ENCODE results near the gene EPN1.

DNA sequence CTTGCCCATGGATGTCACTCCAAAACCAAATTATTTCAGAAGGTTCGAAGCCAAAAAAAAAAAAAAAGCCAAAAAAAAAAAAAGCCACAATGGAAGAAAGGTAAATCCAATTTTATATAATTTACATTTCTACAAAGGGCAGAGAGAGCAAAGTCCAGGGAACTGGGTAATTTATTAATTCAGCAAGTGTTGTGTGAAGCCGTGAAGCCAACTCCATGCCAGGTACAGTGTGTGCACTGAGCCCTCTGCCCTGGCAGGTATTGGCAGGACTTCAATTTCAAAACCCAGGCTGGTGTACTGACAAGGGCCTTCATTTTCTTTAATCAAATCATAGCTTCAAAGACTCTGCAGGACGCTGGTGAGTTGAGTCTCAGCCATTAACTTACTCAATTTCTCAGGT, 78.4 kb downstream of the EPN1 start:
- TF ChIP-seq, protein P1, sequence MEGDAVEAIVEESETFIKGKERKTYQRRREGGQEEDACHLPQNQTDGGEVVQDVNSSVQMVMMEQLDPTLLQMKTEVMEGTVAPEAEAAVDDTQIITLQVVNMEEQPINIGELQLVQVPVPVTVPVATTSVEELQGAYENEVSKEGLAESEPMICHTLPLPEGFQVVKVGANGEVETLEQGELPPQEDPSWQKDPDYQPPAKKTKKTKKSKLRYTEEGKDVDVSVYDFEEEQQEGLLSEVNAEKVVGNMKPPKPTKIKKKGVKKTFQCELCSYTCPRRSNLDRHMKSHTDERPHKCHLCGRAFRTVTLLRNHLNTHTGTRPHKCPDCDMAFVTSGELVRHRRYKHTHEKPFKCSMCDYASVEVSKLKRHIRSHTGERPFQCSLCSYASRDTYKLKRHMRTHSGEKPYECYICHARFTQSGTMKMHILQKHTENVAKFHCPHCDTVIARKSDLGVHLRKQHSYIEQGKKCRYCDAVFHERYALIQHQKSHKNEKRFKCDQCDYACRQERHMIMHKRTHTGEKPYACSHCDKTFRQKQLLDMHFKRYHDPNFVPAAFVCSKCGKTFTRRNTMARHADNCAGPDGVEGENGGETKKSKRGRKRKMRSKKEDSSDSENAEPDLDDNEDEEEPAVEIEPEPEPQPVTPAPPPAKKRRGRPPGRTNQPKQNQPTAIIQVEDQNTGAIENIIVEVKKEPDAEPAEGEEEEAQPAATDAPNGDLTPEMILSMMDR (IDR thresholded peaks at IDR 0.05), result no peak
- TF ChIP-seq POLR2A (IDR thresholded peaks at IDR 0.05), result no peak

All from heart left ventricle (tissue), 13 donors.